Naive thymus-derived CD4-positive, alpha-beta T cell (primary cell): ENCODE results near the gene PBX4. TPM values are rescaled to one million over a fixed set of nuclear protein-coding genes. Genes with fewer than 3 reads are reported as not detected.
"Not testable (repeated sequence)": the region's sequence is repeated elsewhere in the genome, so short reads cannot be mapped to it uniquely, and the experiment has no call there.

Experiments
- ATAC-seq: fragments of 150-1000 bp; cut with Tn5 transposase; 2 replicates; pipeline ENCODE4 v1.10.0; 2021; ENCODE audit warnings: mild to moderate bottlenecking, moderate library complexity
- CTCF ChIA-PET: fragments of 350-600 bp; sonication (Branson Sonifier 250); formaldehyde crosslinking; loops from one replicate; lab custom pipeline; 2021; ENCODE audit warnings: antibody characterized with exemption; lab: Charles Lee
- POLR2A ChIA-PET: fragments of 350-600 bp; sonication (Branson Sonifier 250); formaldehyde crosslinking; loops from one replicate; lab custom pipeline; 2021; ENCODE audit warnings: antibody characterized with exemption, inconsistent platforms; lab: Charles Lee
- DNase-seq, 9 donors: peaks; one replicate each; pipeline versions ENCODE4 v3.0.0 to v3.0.0-alpha.2; 2020 to 2022; ENCODE audit warnings: mixed read lengths in 1 of 9
- H3K27ac ChIP-seq: one replicate; pipeline ENCODE4 v1.7.0; 2013; ENCODE audit warnings: mild to moderate bottlenecking, low read depth, low read length, moderate library complexity
- H3K27me3 ChIP-seq, 2 donors: one replicate each; pipeline ENCODE4 v1.7.0; 2013; ENCODE audit warnings: low read length in 2 of 2, mild to moderate bottlenecking in 2 of 2, moderate library complexity in 2 of 2; ENCODE audit not compliant: control insufficient read depth in 2 of 2, insufficient read depth in 2 of 2
- H3K36me3 ChIP-seq, 3 experiments: 1 replicate in 2 of 3; 2 replicates in 1 of 3; pipeline ENCODE4 v1.7.0; 2013; ENCODE audit warnings: low read length in 3 of 3, mild to moderate bottlenecking in 3 of 3, moderate library complexity in 1 of 3; ENCODE audit not compliant: insufficient read depth in 3 of 3, control insufficient read depth in 2 of 3
- H3K4me1 ChIP-seq, 2 donors: one replicate each; pipeline ENCODE4 v1.7.0; 2013; ENCODE audit warnings: low read length in 2 of 2, mild to moderate bottlenecking in 2 of 2, moderate library complexity in 1 of 2; ENCODE audit not compliant: control insufficient read depth in 2 of 2, insufficient read depth in 2 of 2
- H3K4me3 ChIP-seq: 2 replicates; pipeline ENCODE4 v1.7.0; 2013; ENCODE audit warnings: mild to moderate bottlenecking, low read length
- H3K9me3 ChIP-seq, 3 experiments: 1 replicate in 2 of 3; 2 replicates in 1 of 3; pipeline ENCODE4 v1.7.0; 2013; ENCODE audit warnings: low read length in 3 of 3; ENCODE audit not compliant: control insufficient read depth in 2 of 3
- H3K27ac Mint-ChIP-seq, 9 donors: one replicate each; pipeline ENCODE4 v1.8.0; 2020 to 2022; ENCODE audit warnings: mixed read lengths in 9 of 9, mild to moderate bottlenecking in 8 of 9, moderate library complexity in 5 of 9, inconsistent platforms in 2 of 9
- H3K27me3 Mint-ChIP-seq, 5 donors: one replicate each; pipeline ENCODE4 v1.8.0; 2021 to 2022; ENCODE audit warnings: mixed read lengths in 5 of 5, mild to moderate bottlenecking in 1 of 5
- H3K36me3 Mint-ChIP-seq, 5 donors: one replicate each; pipeline ENCODE4 v1.8.0; 2020 to 2022; ENCODE audit warnings: mixed read lengths in 5 of 5, mild to moderate bottlenecking in 3 of 5, inconsistent platforms in 1 of 5
- H3K4me1 Mint-ChIP-seq, 7 donors: one replicate each; pipeline ENCODE4 v1.8.0; 2020 to 2022; ENCODE audit warnings: mixed read lengths in 7 of 7, mild to moderate bottlenecking in 3 of 7, inconsistent platforms in 1 of 7
- H3K4me3 Mint-ChIP-seq, 10 donors: one replicate each; pipeline ENCODE4 v1.8.0; 2020 to 2022; ENCODE audit warnings: mild to moderate bottlenecking in 10 of 10, mixed read lengths in 10 of 10, moderate library complexity in 6 of 10, inconsistent platforms in 2 of 10
- H3K9me3 Mint-ChIP-seq, 11 donors: one replicate each; pipeline ENCODE4 v1.8.0; 2020 to 2022; ENCODE audit warnings: mixed read lengths in 11 of 11, mild to moderate bottlenecking in 4 of 11, inconsistent platforms in 1 of 11, moderate library complexity in 1 of 11
- intact Hi-C, 2 donors: fragments of 100-400 bp; cut with micrococcal nuclease; formaldehyde crosslinking; loops; one replicate each; pipeline ENCODE4 v1.15.1; 2023
- polyA plus RNA-seq, 2 donors: library from polyadenylated mRNA; unstranded; fragments of 300-500 nt; fragmentation: Illumina TruSeq; gene quantifications; one replicate each; pipeline ENCODE4 v1.2.3, GENCODE V29; 2021
- total RNA-seq, 6 experiments: library from RNA in 5 of 6; stranded (reverse) in 5 of 6; gene quantifications; 1 replicate in 5 of 6; 2 replicates in 1 of 6; pipeline ENCODE4 v1.2.3 and lab custom pipeline; 2021 to 2026

The PBX4 gene, protein sequence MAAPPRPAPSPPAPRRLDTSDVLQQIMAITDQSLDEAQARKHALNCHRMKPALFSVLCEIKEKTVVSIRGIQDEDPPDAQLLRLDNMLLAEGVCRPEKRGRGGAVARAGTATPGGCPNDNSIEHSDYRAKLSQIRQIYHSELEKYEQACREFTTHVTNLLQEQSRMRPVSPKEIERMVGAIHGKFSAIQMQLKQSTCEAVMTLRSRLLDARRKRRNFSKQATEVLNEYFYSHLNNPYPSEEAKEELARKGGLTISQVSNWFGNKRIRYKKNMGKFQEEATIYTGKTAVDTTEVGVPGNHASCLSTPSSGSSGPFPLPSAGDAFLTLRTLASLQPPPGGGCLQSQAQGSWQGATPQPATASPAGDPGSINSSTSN
- 10 to 100 TPM; 22.6 to 42.7 (median 42.0) TPM for total RNA-seq
- polyA plus RNA-seq, result 1 to 10 TPM; 3.8 to 9.2 TPM
- 19.7 reads per million, percentile 50 among the genes with 10 or more reads in this experiment for total RNA-seq (lab: John Stamatoyannopoulos, UW)

DNA sequence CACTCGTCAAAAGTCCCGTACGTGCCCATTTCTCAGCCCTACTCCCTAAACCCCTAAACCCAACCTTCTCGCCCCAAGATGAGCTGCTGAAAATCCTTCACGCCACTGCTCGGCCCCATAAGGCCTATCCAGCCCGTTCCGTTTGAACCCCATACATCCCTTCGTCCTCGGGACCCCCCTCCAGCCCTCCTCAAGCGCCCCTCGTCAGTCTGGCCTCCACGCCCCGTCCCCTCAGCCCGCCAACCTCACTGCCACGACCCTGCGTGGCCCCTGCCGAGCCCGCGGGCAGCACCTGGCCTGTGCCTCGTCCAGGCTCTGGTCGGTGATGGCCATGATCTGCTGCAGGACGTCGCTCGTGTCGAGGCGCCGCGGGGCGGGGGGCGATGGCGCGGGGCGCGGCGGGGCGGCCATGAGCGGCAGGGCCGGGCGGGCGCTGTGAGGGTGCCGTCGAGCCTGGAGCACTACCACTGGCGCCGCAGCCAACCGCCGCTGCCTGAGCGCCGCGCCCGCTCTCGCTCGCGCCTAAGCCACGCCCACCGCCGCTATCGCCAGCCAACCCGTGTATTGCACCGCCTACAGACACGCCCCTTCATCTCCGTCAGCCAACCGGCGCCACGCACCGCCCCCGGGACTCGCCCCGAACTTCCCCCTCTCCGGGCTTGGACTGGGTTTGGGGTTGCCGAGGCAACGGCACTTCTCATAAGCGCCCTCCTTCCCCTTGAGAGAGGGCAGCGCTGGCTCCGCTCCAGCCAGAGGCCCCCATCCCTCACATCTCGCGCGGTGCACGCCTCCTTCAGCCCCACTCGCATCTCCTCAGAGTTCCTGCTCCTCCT, at the start of gene PBX4:
PBX4 (minus strand) TSS at position 469 of the 833 bp plus-strand sequence; CDS start at position 411, 58 bp downstream.
- Mint-ChIP-seq H3K4me3 (peak within 1 kb of the TSS; percentile 79 to 99 (median 90)), H3K36me3 (peaks cover 0 to 27% (median 10%) of the 10 kb centered on the region in 5 donors), H3K27me3 (no peaks in the 10 kb centered on the region), H3K4me1 (peaks cover 34 to 50% (median 45%) of the 10 kb centered on the region in 7 donors), H3K9me3 (no peaks in the 10 kb centered on the region), H3K27ac (peak within 1 kb of the TSS; percentile 80 to 98 (median 94))
- peak; percentile 99 for ATAC-seq
- Histone ChIP-seq H3K36me3 (peaks cover 0 to 3% (median 0%) of the 10 kb centered on the region in 3 experiments), H3K4me1 (peaks cover 16 to 23% of the 10 kb centered on the region in 2 donors), H3K27ac (peak within 1 kb of the TSS; percentile 82), H3K4me3 (peak within 1 kb of the TSS; percentile 86), H3K27me3 (no peaks in the 10 kb centered on the region), H3K9me3 (no peaks in the 10 kb centered on the region)
- POLR2A ChIA-PET, result interaction anchor here (0.7 to 5.2 kb wide), 8 partner anchors 9 to 111 kb away, joined by 3 to 36 read pairs (median 6); partner anchors contain the start of gene ZNF101
- peak; percentile 97 to 99 (median 99) for DNase-seq
- intact Hi-C loops, result loop anchor here (1.0 to 2.0 kb wide), 11 partner anchors 9 to 78 kb away; partner anchors contain the start of genes ATP13A1 (in 2 of the 2), GMIP (in 2 of the 2), LPAR2 (in 1 of the 2) and ZNF101 (in 1 of the 2)
- CTCF ChIA-PET, result interaction anchor here (1.0 to 1.6 kb wide), 2 partner anchors 12 to 64 kb away, joined by 3 to 4 read pairs; no protein-coding TSS in a partner anchor

DNA sequence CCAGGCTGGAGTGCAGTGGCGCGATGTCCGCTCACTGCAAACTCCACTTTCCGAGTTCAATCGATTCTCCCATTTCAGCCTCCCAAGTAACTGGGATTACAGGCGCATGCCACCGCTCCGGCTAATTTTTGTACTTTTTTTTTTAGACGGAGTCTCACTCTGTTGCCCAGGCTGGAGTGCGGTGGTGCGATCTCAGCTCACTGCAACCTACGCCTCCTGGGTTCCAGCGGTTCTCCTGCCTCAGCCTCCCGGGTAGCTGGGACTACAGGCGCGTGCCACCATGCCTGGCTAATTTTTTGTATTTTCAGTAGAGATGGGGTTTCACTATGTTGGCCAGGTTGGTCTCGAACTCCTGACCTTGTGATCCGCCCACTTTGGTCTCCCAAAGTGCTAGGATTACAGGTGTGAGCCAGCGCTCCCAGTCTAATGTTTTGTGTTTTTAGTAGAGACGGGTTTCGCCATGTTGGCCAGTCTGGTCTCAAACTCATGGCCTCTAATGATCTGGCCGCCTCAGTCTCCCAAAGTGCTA, 47.0 kb upstream of the PBX4 start:
- CTCF ChIA-PET, result not testable (repeated sequence)
- peaks cover 34 to 41% of the 10 kb centered on the region in 2 donors for H3K4me1 ChIP-seq
- POLR2A ChIA-PET, result interaction anchor here (0.6 to 7.1 kb wide), 9 partner anchors 21 to 236 kb away, joined by 3 to 119 read pairs (median 4); partner anchors contain the start of genes ZNF14, ZNF253, ZNF506 and ZNF93

DNA sequence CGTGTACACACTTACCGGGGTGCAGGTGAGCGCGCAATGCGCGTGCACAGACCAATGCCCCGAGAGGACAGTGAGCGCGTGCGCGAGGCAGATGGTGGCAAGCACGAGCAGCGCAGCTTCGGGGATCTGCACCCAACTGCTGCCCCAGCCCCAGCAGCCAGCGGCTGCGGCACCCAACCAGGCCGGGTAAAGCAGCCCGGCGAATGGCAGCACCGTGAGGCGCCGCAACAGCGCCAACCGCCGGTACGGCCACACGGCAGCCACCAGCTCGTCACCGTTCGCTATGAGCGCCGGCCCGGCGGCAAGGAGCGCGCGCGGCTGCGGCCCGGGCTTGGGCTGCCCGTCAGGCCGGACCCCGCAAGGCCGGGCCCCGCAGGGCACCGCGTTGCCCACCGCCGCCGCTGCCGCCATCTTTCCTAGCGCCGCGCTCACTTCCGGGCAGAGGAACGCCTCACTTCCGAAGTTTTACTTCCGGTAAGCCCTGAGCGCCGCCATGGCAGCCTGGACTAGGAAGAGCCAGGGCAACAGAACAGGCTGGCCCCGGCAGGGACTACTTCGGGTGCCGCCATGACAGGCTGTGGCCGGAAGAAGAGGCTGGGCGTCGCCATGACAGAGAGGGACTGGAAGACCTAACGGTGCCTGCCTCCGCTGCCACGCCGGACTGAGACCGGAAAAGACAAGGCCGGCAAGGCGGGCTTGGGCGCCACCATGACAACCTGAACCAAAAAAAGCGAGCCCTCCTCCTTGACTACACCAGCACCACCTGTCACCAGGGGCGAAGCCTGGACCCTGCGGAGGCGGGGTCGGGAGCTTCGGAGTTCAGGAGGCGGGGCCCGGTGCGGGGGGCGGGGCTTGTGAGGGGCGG, 45.0 kb upstream of the PBX4 start, which contains the start of gene ATP13A1:
ATP13A1 (minus strand) TSS at position 421 of the 865 bp plus-strand sequence; CDS start at position 411, 10 bp downstream.
- peaks cover 0 to 49% (median 6%) of the 10 kb centered on the region in 5 donors for H3K36me3 Mint-ChIP-seq
- peaks cover 20 to 45% (median 36%) of the 10 kb centered on the region in 7 donors for H3K4me1 Mint-ChIP-seq
- ATAC-seq (peak; percentile 85), DNase-seq (peak; percentile 83 to 96 (median 93))
- peaks cover 0 to 29% (median 6%) of the 10 kb centered on the region in 3 experiments for H3K36me3 ChIP-seq
- ChIA-PET POLR2A (interaction anchor here (0.5 to 3.9 kb wide), 25 partner anchors 9 to 239 kb away, joined by 3 to 20 read pairs (median 4); partner anchors contain the start of genes GMIP, TSSK6, ZNF14 and ZNF253), CTCF (interaction anchor here (0.6 kb wide), 1 partner anchor 41 kb away, joined by 3 read pairs; no protein-coding TSS in a partner anchor)
- peak within 1 kb of the TSS; percentile 93 to 99 (median 99) for H3K27ac Mint-ChIP-seq
- H3K9me3 Mint-ChIP-seq, result peaks cover 0 to 11% (median 1%) of the 10 kb centered on the region in 11 donors
- peak within 1 kb of the TSS; percentile 79 to 99 (median 96) for H3K4me3 Mint-ChIP-seq
- peak within 1 kb of the TSS; percentile 96 for H3K4me3 ChIP-seq
- H3K4me1 ChIP-seq, result peaks cover 30 to 32% of the 10 kb centered on the region in 2 donors
- intact Hi-C loops, result loop anchor here (1.0 to 10.0 kb wide), 19 partner anchors 20 to 901 kb away; partner anchors contain the start of genes BORCS8 (in 2 of the 2), GMIP (in 2 of the 2), PBX4 (in 2 of the 2) and RFXANK (in 2 of the 2)
- H3K27me3 ChIP-seq, result no peaks in the 10 kb centered on the region
- H3K27me3 Mint-ChIP-seq, result peaks cover 0 to 4% (median 0%) of the 10 kb centered on the region in 5 donors
- peak within 1 kb of the TSS; percentile 98 for H3K27ac ChIP-seq
- no peaks in the 10 kb centered on the region for H3K9me3 ChIP-seq

More for the DNA sequence above, 47.0 kb upstream of the PBX4 start:
- Mint-ChIP-seq H3K36me3 (peaks cover 0 to 58% (median 10%) of the 10 kb centered on the region in 5 donors), H3K4me1 (peaks cover 21 to 55% (median 38%) of the 10 kb centered on the region in 7 donors), H3K9me3 (peaks cover 0 to 18% (median 2%) of the 10 kb centered on the region in 11 donors), H3K27ac (peak overlapping the region in 5 of 9 donors; percentile 14 to 66 (median 36)), H3K4me3 (peak overlapping the region in 5 of 10 donors; percentile 7 to 47 (median 18))
- H3K27me3 Mint-ChIP-seq, ATAC-seq, H3K4me3 ChIP-seq, H3K9me3 ChIP-seq, H3K27ac ChIP-seq, H3K27me3 ChIP-seq: not testable (repeated sequence)
- H3K36me3 ChIP-seq, result peaks cover 0 to 29% (median 0%) of the 10 kb centered on the region in 3 experiments
- intact Hi-C loops, result loop anchor here (5.0 to 10.0 kb wide), 6 partner anchors 52 to 1357 kb away; partner anchors contain the start of genes ZNF430 (in 1 of the 2), ZNF486 (in 1 of the 2), ZNF682 (in 1 of the 2) and ZNF737 (in 1 of the 2)
- peak in 1 of 9 donors; percentile 13 for DNase-seq

DNA sequence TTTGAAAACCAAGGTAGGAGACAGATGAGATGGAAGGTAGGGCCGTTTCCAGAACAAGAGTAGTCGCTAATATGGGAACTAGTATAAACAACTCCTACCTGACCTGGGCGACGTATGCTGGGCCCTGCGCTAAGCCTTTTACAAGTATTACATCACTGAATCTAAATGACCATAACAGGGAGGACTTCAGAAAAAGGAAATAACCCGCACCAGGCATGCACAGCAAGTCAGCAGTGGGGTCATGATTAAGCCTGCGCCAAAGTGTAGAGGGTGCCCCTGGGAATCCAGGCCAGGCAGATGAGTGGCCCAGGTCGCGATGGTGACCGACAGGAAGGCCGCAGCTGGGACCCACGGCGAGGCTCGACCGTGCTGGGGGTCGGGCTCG, 44.4 kb upstream of the PBX4 start:
- peak overlapping the region; percentile 98 for H3K27ac ChIP-seq
- H3K9me3 ChIP-seq, result no peaks in the 10 kb centered on the region
- Mint-ChIP-seq H3K27me3 (no peaks in the 10 kb centered on the region), H3K9me3 (peaks cover 0 to 5% (median 0%) of the 10 kb centered on the region in 11 donors), H3K27ac (peak overlapping the region; percentile 86 to 99 (median 94)), H3K4me3 (peak overlapping the region; percentile 79 to 98 (median 93)), H3K36me3 (peaks cover 0 to 48% (median 11%) of the 10 kb centered on the region in 5 donors), H3K4me1 (peaks cover 20 to 39% (median 30%) of the 10 kb centered on the region in 7 donors)
- CTCF ChIA-PET, result no interaction called here
- H3K4me3 ChIP-seq, result peak overlapping the region; percentile 96
- H3K36me3 ChIP-seq, result peaks cover 0 to 35% (median 11%) of the 10 kb centered on the region in 3 experiments
- H3K4me1 ChIP-seq, result peaks cover 30% of the 10 kb centered on the region in 2 donors
- intact Hi-C loops, result loop anchor here (1.0 to 10.0 kb wide), 19 partner anchors 20 to 902 kb away; partner anchors contain the start of genes BORCS8 (in 2 of the 2), GMIP (in 2 of the 2), PBX4 (in 2 of the 2) and RFXANK (in 2 of the 2)
- ATAC-seq (no peak), DNase-seq (no peak)
- POLR2A ChIA-PET, result interaction anchor here (0.6 to 3.9 kb wide), 14 partner anchors 10 to 238 kb away, joined by 3 to 20 read pairs (median 6); partner anchors contain the start of genes GMIP, TSSK6, ZNF14 and ZNF253
- H3K27me3 ChIP-seq, result no peaks in the 10 kb centered on the region
